IMR-90 (cell line): ENCODE measurements around the gene IP6K1. TPM values are rescaled to one million over a fixed set of nuclear protein-coding genes. Genes with fewer than 3 reads are reported as not detected.

ENCODE experiments used
- ATAC-seq: fragments of 200-7000 bp; cut with Tn5 transposase; 2 replicates; pipeline ENCODE4 v1.9.1; 2020; ENCODE audit warnings: low read depth, mild to moderate bottlenecking, moderate library complexity
- BruUV-seq: library from RNA; stranded (reverse); fragments of 400-500 nt; replicated peaks from 2 replicates; lab custom pipeline; 2021; lab: Mats Ljungman, UMichigan
- CTCF ChIA-PET: fragments of 300-600 bp; formaldehyde crosslinking; extraction: SDS; loops from one replicate; lab custom pipeline; 2021; ENCODE audit warnings: antibody characterized with exemption; lab: Yijun Ruan, JAX
- POLR2A ChIA-PET: fragments of 300-600 bp; sonication (Branson Sonifier 250); formaldehyde crosslinking; loops from one replicate; lab custom pipeline; 2022; ENCODE audit warnings: antibody characterized with exemption; ENCODE audit not compliant: unreplicated experiment; lab: Charles Lee
- DNase-seq: peaks from one replicate; pipeline ENCODE4 v3.0.0; 2013
- H2AFZ ChIP-seq: replicated peaks from 2 replicates; pipeline ENCODE3; 2013; ENCODE audit warnings: low read length, mild to moderate bottlenecking; ENCODE audit not compliant: poor library complexity
- H2AK5ac ChIP-seq: 2 replicates; pipeline ENCODE4 v1.6.1; 2013; ENCODE audit warnings: low read depth, low read length, inconsistent platforms
- H2AK9ac ChIP-seq: replicated peaks from 2 replicates; pipeline ENCODE3; 2013; ENCODE audit warnings: mild to moderate bottlenecking, low read depth, low read length, moderate library complexity; ENCODE audit not compliant: poor library complexity
- H2BK120ac ChIP-seq: 2 replicates; pipeline ENCODE4 v1.6.1; 2013; ENCODE audit warnings: low read depth, low read length, inconsistent platforms
- H2BK15ac ChIP-seq: 3 replicates; pipeline ENCODE4 v1.6.1; 2013; ENCODE audit warnings: low read depth, low read length, inconsistent platforms
- H2BK20ac ChIP-seq: 2 replicates; pipeline ENCODE4 v1.6.1; 2013; ENCODE audit warnings: low read depth, mild to moderate bottlenecking, inconsistent platforms, low read length, moderate library complexity
- H2BK5ac ChIP-seq: 2 replicates; pipeline ENCODE4 v1.6.1; 2013; ENCODE audit warnings: mild to moderate bottlenecking, low read depth, low read length, inconsistent platforms; ENCODE audit not compliant: poor library complexity, severe bottlenecking
- H3K14ac ChIP-seq: replicated peaks from 2 replicates; pipeline ENCODE4 v1.6.1; 2013; ENCODE audit warnings: low read depth, low read length, inconsistent platforms
- H3K18ac ChIP-seq: 2 replicates; pipeline ENCODE4 v1.6.1; 2013; ENCODE audit warnings: low read depth, low read length, control low read depth
- H3K23ac ChIP-seq: 2 replicates; pipeline ENCODE4 v1.6.1; 2013; ENCODE audit warnings: low read depth, low read length, inconsistent platforms
- H3K27ac ChIP-seq: 2 replicates; pipeline ENCODE4 v1.5.1; 2013; ENCODE audit warnings: mild to moderate bottlenecking, control low read depth, low read length; ENCODE audit not compliant: insufficient read depth
- H3K27me3 ChIP-seq: 2 replicates; pipeline ENCODE4 v1.6.1; 2013; ENCODE audit warnings: low read length; ENCODE audit not compliant: control insufficient read depth, insufficient read depth
- H3K36me3 ChIP-seq: 2 replicates; pipeline ENCODE4 v1.6.1; 2013; ENCODE audit warnings: low read length, mixed read lengths; ENCODE audit not compliant: control insufficient read depth, insufficient read depth
- H3K4ac ChIP-seq: 2 replicates; pipeline ENCODE4 v1.6.1; 2013; ENCODE audit warnings: low read depth, low read length, inconsistent platforms
- H3K4me1 ChIP-seq: 2 replicates; pipeline ENCODE4 v1.6.1; 2013; ENCODE audit warnings: low read length, mixed read lengths; ENCODE audit not compliant: control insufficient read depth, insufficient read depth
- H3K4me2 ChIP-seq: 2 replicates; pipeline ENCODE4 v1.6.1; 2013; ENCODE audit warnings: low read depth, mild to moderate bottlenecking, control low read depth, low read length, moderate library complexity
- H3K4me3 ChIP-seq: 2 replicates; pipeline ENCODE4 v1.5.1; 2013; ENCODE audit warnings: low read depth, mild to moderate bottlenecking, control low read depth, low read length, moderate library complexity; ENCODE audit not compliant: insufficient read depth
- H3K56ac ChIP-seq: 2 replicates; pipeline ENCODE4 v1.6.1; 2013; ENCODE audit warnings: low read length, inconsistent platforms; ENCODE audit not compliant: insufficient read depth; ENCODE audit errors: extremely low read depth
- H3K79me1 ChIP-seq, 2 experiments: 2 replicates each; pipeline ENCODE4 v1.6.1; 2013; ENCODE audit warnings: low read length in 2 of 2, inconsistent platforms in 1 of 2, low read depth in 1 of 2
- H3K9ac ChIP-seq: 2 replicates; pipeline ENCODE4 v1.6.1; 2013; ENCODE audit warnings: low read depth, low read length, control low read depth
- H3K9me1 ChIP-seq: 2 replicates; pipeline ENCODE4 v1.6.1; 2013; ENCODE audit warnings: low read length, inconsistent platforms; ENCODE audit not compliant: insufficient read depth
- H3K9me3 ChIP-seq: 2 replicates; pipeline ENCODE4 v1.6.1; 2013; ENCODE audit warnings: low read length; ENCODE audit not compliant: control insufficient read depth, insufficient read depth
- H4K20me1 ChIP-seq: 2 replicates; pipeline ENCODE4 v1.6.1; 2013; ENCODE audit warnings: low read length, inconsistent platforms; ENCODE audit not compliant: insufficient read depth
- H4K5ac ChIP-seq: 2 replicates; pipeline ENCODE4 v1.6.1; 2013; ENCODE audit warnings: mild to moderate bottlenecking, low read depth, low read length, control low read depth
- H4K8ac ChIP-seq, 2 experiments: 2 replicates each; pipeline ENCODE4 v1.6.1; 2013; ENCODE audit warnings: low read depth in 2 of 2, low read length in 2 of 2, control low read depth in 1 of 2, inconsistent platforms in 1 of 2
- H4K91ac ChIP-seq: 2 replicates; pipeline ENCODE4 v1.6.1; 2013; ENCODE audit warnings: low read depth, low read length, inconsistent platforms; ENCODE audit not compliant: insufficient read depth
- CEBPB ChIP-seq: IDR thresholded peaks from 2 replicates; pipeline ENCODE4 v1.6.1; 2012; ENCODE audit warnings: low read depth, low read length, improper control_type of control experiment
- FOS ChIP-seq: fragments of 150-350 bp; IDR thresholded peaks from 2 replicates; pipeline ENCODE4 v1.6.1; 2016; ENCODE audit warnings: low read depth, low read length
- MAFK ChIP-seq: IDR thresholded peaks from 2 replicates; pipeline ENCODE4 v1.6.1; 2012; ENCODE audit warnings: low read depth, low read length, improper control_type of control experiment
- WGBS, 2 experiments: methylation state at CpG; one replicate each; pipeline versions ENCODE4 v1.1.5 to v1.1.7; 2013; ENCODE audit warnings: missing lambda C conversion rate in 2 of 2; ENCODE audit not compliant: insufficient read length in 1 of 2; ENCODE audit errors: extremely low coverage in 2 of 2; 5-methylcytosine and 5-hydroxymethylcytosine counted together
- dilution Hi-C: fragments of 300-500 bp; cut with HindIII; formaldehyde crosslinking; loops from one replicate; pipeline ENCODE4 v1.14.3; 2018; ENCODE audit warnings: low sequenced_read_pairs; ENCODE audit not compliant: unreplicated experiment
- in situ Hi-C: fragments of 300-500 bp; cut with MboI; formaldehyde crosslinking; loops from 3 replicates; pipeline ENCODE4 v1.14.3; 2019; ENCODE audit warnings: low sequenced_read_pairs, inconsistent platforms, mixed read lengths
- intact Hi-C: fragments of 100-400 bp; cut with micrococcal nuclease; formaldehyde crosslinking; loops from 2 replicates; pipeline ENCODE4 v1.10.0; 2022
- polyA plus RNA-seq, 3 experiments: library from polyadenylated mRNA; depleted of rRNA; stranded (reverse); fragments of >200 nt; gene quantifications; 2 replicates each; pipeline ENCODE4 v1.2.3, GENCODE V29; 2012; ENCODE audit warnings: low replicate concordance in 1 of 3
- total RNA-seq: library from RNA; depleted of rRNA; stranded (reverse); fragments of >200 nt; gene quantifications from 2 replicates; pipeline ENCODE4 v1.2.3, GENCODE V29; 2012

IP6K1 gene
- total and polyA plus RNA-seq, 2 of the 4 experiments (the other 2 are of a cell fraction) = 28.3 to 28.7 TPM

- Histone ChIP-seq H3K56ac (no peak within 1 kb of the TSS), H4K5ac (no peak within 1 kb of the TSS), H3K9me1 (peaks cover 4% of the 10 kb centered on the region; the same call in 1 of the 2 replicates), H2AK5ac (0 out of 2 replicates have a peak within 1 kb of the TSS, but pooled peaks have one; percentile 18), H2AK9ac (peak within 1 kb of the TSS; percentile 63), H3K4me1 (peaks cover 11% of the 10 kb centered on the region), H4K8ac (no peak within 1 kb of the TSS; a peak in 1 of 4 replicates), H3K9ac (no peak within 1 kb of the TSS), H3K27ac (no peak within 1 kb of the TSS), H3K4ac (peak within 1 kb of the TSS; percentile 1; the same call in 1 of the 2 replicates), H4K20me1 (no peaks in the 10 kb centered on the region), H3K14ac (no peak within 1 kb of the TSS), H2AFZ (peak within 1 kb of the TSS; percentile 64), H2BK15ac (no peak within 1 kb of the TSS), H2BK120ac (no peak within 1 kb of the TSS), H3K4me2 (no peak within 1 kb of the TSS), H3K4me3 (no peak within 1 kb of the TSS), H2BK5ac (no peak within 1 kb of the TSS), H3K18ac (no peak within 1 kb of the TSS), H4K91ac (no peak within 1 kb of the TSS), H3K9me3 (no peaks in the 10 kb centered on the region), H2BK20ac (no peak within 1 kb of the TSS), H3K27me3 (peaks cover 5% of the 10 kb centered on the region; the same call in 1 of the 2 replicates), H3K36me3 (no peaks in the 10 kb centered on the region; the same call in 1 of the 2 replicates), H3K79me1 (peaks cover 0 to 7% of the 10 kb centered on the region in 2 experiments; a peak in 1 of 4 replicates), H3K23ac (no peak within 1 kb of the TSS)
- 83% methylated on average over 1 of the region's 4 CpGs; no CpG with 5 or more reads in 1 of the 2 experiments for WGBS, 2 experiments
- dilution Hi-C loops = no loop called here
- POLR2A ChIA-PET = no interaction called here
- ATAC-seq (peak; percentile 16; the same call in 1 of the 2 replicates), DNase-seq (peak; percentile 72)
- no TSS peak for BruUV-seq
- intact Hi-C loops = loop anchor here (5.0 kb wide), 1 partner anchor 293 kb away; no protein-coding TSS in a partner anchor
- TF ChIP-seq FOS = peak; percentile 35; the same call in 1 of the 2 replicates
- peak; percentile 65; the same call in 1 of the 2 replicates for TF ChIP-seq CEBPB
- TF ChIP-seq MAFK = no peak
- CTCF ChIA-PET = interaction anchor here (1.3 kb wide), 1 partner anchor 30 kb away, joined by 3 read pairs; no protein-coding TSS in a partner anchor
- in situ Hi-C loops = no loop called here
Observed at GRCh38 chr3:49799761-49800160, 13.4 kb upstream of the IP6K1 start, which contains the start of gene CDHR4. TSS of gene CDHR4 (minus strand) at chr3:49799873. CDS start at chr3:49799812, 61 bp downstream.
